Erythroblast (primary cell): ENCODE results near the gene STAT5B.
"Not testable (repeated sequence)": the region's sequence is repeated elsewhere in the genome, so short reads cannot be mapped to it uniquely, and the experiment has no call there.

Experiments
- DNase-seq, 2 experiments: peaks; one replicate each; lab custom pipeline; 2025; lab: John Stamatoyannopoulos, UW
- GATA1 ChIP-seq: IDR thresholded peaks from 2 replicates; pipeline ENCODE4 v1.6.1; 2011; ENCODE audit warnings: low read depth, mild to moderate bottlenecking, control low read depth, low read length, moderate library complexity
- POLR2A ChIP-seq: IDR thresholded peaks from 2 replicates; pipeline ENCODE4 v1.6.1; 2011; ENCODE audit warnings: mild to moderate bottlenecking, low read length

STAT5B gene

GRCh38 chr17:42276359-42276608 is at the start of gene STAT5B:
Gene STAT5B (minus strand): TSS chr17:42276391. CDS start chr17:42232127, 44,264 bp downstream.
- TF ChIP-seq GATA1 (no peak), POLR2A (peak; percentile 72)
- DNase-seq = peak; percentile 84 to 92

GRCh38 chr17:42325026-42325425 is 48.8 kb upstream of the STAT5B start:
- no peak for DNase-seq
- TF ChIP-seq GATA1 (no peak), POLR2A (no peak)

DNA sequence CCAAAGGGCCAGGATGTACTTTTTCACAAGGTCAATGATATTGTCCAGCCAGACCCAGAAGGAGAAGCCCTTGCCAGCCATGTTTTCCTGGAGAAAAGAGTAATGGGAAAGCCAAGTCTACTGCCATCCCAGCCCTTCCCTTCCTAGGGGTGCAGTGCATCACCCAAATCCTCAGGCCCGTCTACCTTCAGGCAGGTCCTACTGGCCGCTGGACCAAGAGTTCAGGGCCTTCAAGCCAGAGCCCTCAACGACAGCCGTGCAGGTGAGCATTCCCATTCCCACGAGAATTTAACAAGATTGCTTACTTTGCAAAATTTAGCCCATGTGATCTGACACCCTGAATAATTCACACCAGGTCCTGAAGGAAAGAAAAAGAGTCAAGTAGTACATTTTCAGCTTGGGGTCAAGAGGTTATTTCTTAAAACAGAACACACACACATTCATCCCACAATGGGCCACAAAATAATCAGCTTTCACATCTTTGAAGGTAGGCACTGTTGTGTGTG is 47.1 kb upstream of the STAT5B start:
- TF ChIP-seq GATA1 = no peak
- TF ChIP-seq POLR2A = no peak
- no peak for DNase-seq

DNA sequence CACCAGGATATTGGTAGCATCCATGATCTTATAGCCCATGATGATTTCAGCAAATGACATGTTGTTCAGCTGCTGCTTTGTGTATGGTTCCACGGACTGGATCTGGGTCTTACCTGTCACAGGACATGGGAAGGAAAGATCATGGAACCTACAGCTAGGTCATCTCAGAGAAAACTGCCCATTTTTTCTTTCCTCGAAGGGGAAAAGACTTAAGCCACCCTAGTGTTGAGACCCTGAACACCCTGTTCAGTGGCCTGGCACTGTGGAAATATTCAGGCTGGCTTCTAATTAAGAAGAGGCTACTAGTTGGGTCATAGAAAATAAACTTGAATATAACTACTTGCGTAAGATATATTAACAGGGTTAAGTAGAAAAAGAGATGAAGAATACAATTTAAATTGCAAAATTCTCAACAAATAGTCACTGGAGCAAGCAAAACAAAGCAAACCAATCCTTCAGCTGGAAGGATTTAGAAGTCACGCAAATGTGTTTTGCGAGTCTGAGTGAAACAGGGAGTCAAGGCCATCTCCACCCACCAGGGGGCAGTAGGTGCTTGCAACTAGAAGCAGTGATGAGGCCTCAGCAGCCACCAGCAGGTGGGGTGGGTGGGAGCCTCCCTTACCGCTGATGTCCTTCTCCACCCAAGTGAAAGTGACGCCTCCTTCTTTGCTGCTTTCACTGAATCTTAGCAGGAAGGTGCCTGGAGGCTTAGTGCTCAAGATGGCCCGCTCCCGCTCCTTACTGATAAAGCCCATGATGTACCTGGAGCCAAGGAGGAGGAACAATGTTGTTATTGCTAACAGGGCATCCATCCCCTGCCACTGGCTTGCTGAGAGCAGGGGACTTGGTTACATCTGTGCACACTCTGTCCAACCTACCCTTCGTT is 46.4 kb upstream of the STAT5B start:
- TF ChIP-seq GATA1 (no peak), POLR2A (no peak)
- peak; percentile 95 to 97 for DNase-seq

GRCh38 chr17:42321555-42321954 is 45.4 kb upstream of the STAT5B start:
- no peak for DNase-seq
- TF ChIP-seq GATA1 (no peak), POLR2A (no peak)

GRCh38 chr17:42317967-42318366 is 41.8 kb upstream of the STAT5B start:
- DNase-seq = not testable (repeated sequence)

GRCh38 chr17:42317266-42317845 is 41.2 kb upstream of the STAT5B start:
- TF ChIP-seq GATA1 (no peak), POLR2A (peak; percentile 37)
- peak; percentile 29 to 53 for DNase-seq

DNA sequence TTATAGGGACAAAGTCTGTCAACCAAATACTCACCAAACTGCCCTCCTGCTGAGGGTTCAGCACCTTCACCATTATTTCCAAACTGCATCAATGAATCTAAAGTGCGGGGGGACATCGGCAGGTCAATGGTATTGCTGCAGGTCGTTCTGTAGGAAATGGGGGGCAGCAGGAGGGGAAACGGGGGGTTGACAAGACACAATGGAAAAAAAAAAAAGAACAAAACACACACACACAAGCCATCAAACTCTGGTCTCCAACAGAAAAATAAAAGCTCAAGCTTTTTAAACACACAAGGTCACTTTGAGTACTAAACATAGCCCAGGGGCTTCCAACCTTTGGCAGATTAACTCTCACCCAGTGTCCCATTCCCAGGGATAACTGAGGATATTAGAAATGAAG is 40.6 kb upstream of the STAT5B start:
- no peak for DNase-seq

GRCh38 chr17:42315402-42316156 is 39.4 kb upstream of the STAT5B start:
- DNase-seq = peak in 1 of 2 experiments; percentile 16
- no peak for TF ChIP-seq GATA1
- no peak for TF ChIP-seq POLR2A

More for the DNA sequence above, 40.6 kb upstream of the STAT5B start:
- TF ChIP-seq POLR2A (no peak), GATA1 (no peak)

- DNase-seq = peak; percentile 65 to 69
- TF ChIP-seq POLR2A (no peak), GATA1 (no peak)
Observed at GRCh38 chr17:42313773-42314566, 37.8 kb upstream of the STAT5B start.

GRCh38 chr17:42313389-42313772 is 37.2 kb upstream of the STAT5B start:
- no peak for DNase-seq
- TF ChIP-seq GATA1 (no peak), POLR2A (peak; percentile 14)

DNA sequence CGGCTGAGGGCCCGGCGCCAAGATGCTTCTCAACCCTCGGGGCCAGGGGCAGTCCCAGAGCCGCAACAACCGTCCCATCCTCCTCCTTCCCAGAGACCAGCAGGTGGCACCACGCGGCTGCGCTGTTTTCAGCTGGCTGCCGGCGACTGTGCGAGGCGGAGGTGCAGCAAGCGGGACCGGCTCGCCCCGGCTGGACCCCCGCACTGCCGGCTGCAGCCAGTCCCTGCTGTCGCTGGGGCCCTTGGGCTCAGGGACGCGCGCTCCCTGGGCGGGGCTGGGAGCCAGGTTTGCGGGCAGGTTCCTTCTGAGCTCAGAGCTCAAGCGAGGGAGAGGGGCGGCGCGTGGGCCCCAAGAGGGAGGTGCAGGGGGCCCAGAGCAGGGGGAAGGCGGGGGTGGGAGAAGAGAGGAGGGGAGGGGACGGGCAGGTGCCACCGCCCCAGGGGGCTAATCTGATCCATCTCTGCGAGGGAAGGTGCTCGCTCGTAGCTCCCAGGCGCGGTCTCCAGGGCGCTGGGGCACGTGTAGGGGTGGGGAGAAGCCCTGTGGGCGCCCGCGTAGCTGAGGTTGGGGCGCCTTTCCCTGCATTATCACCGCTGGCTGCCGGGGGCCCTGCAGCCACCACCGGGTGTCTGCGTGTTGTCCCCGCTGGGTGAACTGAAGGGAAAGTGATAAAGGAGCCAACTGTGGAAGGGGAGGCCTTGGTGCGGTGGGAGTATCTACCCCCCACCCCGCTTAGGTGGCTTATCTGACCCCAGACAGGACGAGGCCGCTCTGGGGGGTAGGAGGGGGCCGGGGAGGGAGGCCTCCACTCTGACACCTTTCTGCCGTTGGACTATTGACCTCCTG is 36.3 kb upstream of the STAT5B start:
- peak; percentile 92 to 93 for DNase-seq
- peak; percentile 18 for TF ChIP-seq POLR2A
- TF ChIP-seq GATA1 = no peak

- TF ChIP-seq GATA1 (no peak), POLR2A (no peak)
Observed at GRCh38 chr17:42312035-42312284, 35.8 kb upstream of the STAT5B start.

More at GRCh38 chr17:42312035-42312284, 35.8 kb upstream of the STAT5B start:
- DNase-seq = no peak
